HG03575 (cell line): Measurements from ENCODE around the gene LRP4.
"Not testable (repeated sequence)": the region's sequence is repeated elsewhere in the genome, so short reads cannot be mapped to it uniquely, and the experiment has no call there.

Source experiments
- ATAC-seq: cut with Tn5 transposase; IDR thresholded peaks from one replicate; pipeline ENCODE4 v1.9.1; 2021; ENCODE audit not compliant: unreplicated experiment, insufficient number of reproducible peaks, low FRiP score; ENCODE audit errors: extremely low read depth

LRP4 gene

DNA sequence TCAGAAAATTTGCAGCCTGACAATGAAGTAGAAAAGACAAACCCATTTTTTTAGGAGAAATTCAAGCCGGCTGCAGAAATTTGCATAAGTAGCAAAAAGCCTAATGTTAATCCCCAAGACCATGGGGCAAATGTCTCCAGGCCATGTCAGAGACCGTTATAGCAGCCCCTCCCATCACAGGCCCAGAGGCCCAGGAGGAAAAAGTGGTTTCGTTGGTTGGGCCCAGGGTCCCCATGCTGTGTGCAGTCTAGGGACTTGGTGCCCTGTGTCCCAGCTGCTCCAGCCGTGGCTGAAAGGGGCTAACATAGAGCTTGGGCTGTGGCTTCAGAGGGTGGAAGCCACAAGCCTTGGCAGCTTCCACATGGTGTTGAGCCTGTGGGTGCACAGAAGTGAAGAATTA lies 9.6 kb upstream of the LRP4 start:
- not testable (repeated sequence) for ATAC-seq

DNA sequence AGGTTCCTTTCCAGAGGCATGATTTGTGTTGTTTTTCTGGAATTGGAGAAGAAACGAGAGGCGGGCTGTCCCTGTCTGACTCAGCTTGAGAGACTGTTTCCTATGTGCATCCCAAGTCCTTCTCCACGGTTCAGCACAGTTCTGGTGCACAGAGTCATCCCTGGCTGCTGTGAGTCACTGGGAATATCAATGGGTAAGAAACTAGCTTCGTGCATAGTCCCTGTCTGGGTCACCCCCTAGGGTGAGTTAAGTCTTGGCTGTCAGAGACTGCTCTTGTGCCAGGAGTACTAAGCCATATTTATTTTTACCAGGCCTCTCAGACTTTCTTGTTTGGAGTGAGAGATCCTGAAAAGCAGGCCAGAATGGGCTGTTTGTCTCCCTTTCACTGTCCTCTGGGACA lies 2.4 kb upstream of the LRP4 start:
- ATAC-seq, result no peak

DNA sequence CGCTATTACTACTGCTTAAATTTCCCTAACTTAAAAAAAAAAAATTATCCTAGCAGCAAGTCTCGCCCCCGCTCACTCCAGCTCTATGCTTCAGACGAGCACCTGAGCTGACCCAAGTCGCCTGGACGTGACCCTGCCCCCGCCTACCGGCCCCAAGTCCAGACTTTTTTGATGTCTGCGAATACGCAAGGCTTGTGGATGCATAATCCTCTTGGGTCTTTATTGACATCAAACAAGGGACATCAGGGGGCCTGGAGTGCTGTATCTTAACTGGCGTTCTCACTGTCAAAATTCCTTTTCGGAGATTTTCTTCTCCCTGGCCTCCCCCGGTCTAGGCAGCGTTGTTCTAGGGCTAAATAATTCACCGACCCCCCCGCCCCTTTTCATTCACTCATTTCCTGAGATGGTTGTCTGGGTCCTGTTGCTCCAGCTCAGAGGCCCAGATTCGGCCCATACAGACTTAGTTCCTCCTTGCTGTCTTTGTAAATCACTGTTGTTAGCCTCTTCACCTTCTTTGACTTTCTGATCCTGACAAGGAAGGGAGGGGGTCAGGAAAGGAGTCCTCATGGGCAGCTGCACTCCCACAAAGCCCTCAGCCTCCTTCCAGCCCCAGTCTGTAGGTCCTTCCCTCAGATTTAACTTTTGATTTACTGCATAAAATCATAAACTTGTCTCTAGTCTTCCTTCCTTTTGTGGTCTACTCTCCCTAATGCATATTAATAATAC lies 601 bp upstream of the LRP4 start:
- ATAC-seq, result no peak

DNA sequence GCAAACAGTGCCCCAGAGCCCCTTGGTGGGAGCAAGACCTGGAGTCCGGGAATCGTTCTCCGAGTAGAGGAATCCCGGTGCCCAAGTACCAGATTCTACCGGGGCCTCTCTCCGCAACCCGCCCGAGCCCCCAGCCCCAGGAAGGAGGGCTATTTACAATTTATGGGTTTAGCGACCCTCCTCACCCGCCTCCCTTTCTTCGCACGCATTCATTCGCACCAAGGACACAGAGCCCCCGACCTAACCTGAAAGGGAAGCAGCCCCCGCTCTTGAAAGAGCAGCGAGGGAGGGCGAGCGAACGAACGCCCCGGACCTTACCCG lies 628 bp downstream of the LRP4 start:
- no peak for ATAC-seq

DNA sequence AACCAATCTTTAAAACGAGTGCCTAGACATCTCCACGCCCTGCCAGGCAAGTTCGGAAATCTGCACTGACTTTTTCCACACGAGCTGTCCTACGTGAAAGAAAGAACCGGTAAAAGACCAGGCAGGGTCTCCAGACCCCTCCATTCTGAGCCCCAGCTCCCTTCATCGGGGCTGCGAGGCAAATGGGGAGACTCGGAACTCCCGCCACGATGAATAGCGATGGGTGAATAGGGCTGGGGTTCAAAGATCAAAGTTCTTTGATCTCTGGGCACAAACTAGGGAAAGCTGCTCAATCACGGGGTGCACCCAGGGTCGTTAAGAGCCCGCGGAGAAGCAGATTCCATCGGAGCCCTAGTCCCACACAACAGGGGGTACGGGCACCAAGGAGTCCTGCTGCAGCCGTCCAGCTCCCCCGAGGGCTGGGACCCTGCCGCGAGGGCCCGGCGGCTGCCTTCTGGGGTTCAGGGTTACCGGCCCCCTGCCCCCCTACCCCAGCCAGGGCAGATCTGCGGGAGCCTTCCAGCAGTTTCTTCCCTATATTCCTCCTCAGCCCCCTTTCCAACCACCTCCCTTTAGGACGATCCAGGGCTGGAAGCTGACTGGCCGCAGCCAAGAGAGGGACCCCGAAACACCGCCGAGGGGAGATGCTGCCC lies 1.1 kb downstream of the LRP4 start:
- ATAC-seq, result no peak

DNA sequence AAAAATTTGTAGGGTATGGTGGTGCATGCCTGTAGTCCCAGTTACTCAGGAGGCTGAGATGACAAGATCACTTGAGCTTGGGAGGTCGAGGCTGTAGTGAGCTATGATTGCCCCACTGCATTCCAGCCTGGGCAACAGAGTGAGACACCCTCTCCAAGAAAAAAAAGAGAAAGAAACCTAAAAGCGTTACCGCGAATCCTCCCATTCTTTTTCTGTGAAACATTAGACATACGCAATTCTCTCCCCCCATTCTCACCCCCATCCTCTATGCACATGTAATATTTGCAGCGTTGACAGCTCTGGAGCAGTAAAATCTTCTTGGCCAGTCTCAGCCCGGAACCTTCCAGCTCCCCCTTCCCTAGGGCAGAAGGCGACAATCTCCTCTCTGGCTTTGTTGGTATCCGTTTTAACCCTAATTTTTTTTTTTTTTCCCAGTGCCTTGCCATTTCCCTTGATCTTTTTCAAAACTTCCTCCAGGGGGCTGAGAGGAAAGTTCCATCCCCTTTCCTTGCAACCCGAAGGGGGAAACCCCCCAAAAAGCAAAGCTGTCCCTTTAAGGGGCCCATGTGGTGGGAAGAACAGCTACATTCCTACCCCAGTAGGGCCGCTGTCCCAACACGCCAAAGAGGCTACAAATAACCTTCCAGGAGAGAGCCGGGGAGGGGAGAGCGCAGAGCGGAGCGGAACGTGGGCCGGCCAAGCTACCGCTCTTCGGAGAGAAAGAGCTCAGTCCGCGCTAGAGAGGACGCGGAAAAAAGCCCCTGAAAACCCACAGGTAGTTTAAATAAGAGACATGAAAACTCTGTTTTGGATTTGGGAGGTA lies 1.9 kb downstream of the LRP4 start:
- ATAC-seq, result no peak

DNA sequence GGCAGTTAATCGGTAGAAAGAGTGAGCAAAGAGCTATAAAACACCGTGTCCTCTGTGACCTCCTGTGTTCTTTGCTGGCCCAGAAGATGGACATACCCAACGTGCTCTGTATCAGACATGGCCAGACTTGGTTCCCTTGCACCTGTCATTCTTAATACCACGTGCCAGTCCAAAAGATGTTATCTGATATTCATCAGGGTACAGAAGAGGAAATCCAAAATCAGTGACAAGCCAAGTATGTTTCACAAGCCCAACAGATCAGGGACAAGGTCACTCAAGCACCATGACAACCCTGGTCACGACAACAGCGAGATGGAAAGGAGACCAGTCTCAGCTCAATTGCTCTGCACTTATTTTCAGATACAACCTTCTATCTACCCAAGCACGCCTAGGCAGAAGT lies 3.4 kb downstream of the LRP4 start:
- ATAC-seq, result no peak

DNA sequence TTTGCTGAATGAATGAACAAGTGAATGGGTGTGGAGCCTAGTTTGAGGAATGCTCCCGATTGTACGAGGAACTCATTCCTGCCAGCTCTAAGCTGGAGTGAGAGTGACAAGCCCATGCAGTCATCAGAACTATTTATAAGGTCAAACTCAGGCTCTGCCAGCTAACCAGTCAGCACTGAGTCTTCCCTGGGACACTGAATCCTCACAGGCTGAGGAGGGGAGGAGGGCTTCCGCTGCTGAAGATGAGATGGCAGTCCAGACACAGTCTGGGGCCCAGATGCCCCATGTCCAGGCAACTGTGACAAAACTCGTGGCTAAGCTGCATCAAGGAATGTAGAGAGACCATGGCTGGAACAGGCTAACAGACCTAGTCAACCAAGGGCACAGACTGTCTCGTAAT lies 4.0 kb downstream of the LRP4 start:
- ATAC-seq, result no peak

DNA sequence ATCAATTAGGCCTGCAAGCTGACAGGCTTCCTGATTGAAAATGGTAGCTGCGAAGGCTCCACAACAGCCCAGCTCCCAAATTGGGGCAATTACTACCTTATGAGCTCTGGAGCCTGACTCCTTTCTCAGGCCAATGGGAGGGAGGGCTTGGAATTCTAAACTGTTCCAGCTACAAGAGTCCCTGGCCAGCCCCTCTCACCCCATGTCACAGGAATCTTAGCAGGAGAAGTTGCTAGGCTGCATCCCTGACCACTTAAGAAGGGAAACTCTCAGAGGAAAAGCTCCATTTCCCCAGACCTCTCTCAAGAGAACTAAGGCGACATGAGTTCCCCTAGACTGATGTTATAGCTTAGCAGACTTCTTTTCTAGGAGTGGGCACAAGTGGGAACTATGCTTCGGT lies 4.9 kb downstream of the LRP4 start:
- no peak for ATAC-seq

DNA sequence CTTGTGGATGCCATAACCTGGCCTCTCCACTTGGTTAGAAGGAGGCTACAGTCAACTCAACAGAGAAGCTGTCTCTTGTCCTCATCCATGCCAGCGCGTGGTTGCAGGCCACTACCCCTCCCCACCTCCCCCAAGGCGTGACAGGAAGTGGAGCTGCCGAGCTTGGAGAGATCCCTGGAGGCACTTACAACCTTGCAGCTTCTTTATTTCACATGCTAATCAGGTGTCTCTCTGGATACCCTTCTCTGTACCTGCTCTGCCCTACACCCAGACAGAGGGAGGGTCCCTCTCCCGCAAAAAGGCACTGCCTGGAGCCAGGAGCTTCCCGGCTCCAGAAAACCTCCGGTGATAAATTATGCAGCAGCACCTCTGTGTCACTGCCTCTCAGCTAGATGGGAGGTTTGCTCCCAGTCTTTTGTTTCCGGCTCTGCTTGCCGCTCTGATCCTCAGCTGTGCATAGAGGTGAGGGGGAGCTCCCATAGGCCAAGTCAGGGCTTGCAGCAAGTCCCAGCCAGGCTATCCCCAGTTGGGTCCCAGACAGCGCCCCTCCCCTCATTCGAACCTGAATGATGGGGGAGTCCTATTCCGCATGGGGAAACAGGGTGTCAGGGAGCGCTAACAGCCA lies 5.7 kb downstream of the LRP4 start:
- ATAC-seq, result no peak

DNA sequence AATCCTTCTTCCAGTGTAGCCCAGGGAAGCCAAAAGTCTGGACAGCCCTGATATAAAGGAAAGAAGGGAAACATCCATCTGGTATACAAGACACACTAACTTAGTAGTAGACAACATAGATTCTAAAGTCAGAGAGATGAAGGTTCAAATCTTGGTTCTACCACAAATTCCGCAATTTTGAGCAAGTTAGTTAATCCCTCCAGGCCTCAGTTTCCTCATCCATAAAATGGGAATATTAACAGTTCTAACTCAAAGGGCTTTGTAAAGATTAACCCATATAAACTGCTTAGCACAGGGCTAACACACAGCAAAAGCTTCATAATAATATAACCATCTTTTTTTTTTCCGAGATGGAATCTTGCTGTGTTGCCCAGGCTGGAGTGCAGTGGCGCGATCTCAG lies 10.7 kb downstream of the LRP4 start:
- ATAC-seq, result no peak

DNA sequence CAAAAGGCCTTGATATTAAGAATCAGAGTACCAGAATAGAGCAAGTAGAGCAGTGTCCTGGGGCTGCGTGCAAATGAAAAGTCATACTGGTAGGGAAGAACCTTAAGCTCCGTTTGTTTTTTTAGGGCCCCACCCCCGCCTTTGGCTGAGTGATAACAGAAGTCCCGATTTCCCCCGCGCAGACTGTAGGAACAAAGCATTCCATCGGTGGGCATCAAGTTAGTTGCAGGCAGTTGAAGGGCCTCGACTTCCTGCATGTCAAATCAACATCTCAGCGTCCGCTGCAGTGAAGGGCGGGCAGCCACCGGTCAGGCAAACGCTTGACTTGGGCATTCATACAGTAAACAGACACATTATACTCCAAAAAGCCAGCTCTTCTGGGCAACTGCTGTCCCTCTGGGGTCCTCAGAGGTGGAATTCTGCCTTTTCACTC lies 11.7 kb downstream of the LRP4 start:
- no peak for ATAC-seq

DNA sequence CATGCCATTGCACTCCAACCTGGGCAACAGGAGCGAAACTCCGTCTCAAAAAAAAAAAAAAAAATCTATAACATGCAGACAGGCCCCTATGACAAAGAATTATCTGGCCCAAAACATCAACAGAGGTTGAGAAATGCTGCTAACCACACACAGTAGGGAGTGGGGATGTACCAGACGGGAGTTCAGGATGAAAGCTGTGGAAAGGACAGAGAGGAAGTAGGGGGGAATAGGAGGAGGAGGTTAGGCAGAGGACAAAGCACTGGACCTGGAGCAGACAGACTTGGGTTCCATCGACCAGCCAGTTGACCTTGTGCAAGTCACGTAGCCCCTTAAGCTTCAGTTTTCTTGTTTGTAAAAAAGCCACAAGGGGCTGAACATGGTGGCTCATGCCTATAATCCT lies 12.5 kb downstream of the LRP4 start:
- ATAC-seq, result no peak

DNA sequence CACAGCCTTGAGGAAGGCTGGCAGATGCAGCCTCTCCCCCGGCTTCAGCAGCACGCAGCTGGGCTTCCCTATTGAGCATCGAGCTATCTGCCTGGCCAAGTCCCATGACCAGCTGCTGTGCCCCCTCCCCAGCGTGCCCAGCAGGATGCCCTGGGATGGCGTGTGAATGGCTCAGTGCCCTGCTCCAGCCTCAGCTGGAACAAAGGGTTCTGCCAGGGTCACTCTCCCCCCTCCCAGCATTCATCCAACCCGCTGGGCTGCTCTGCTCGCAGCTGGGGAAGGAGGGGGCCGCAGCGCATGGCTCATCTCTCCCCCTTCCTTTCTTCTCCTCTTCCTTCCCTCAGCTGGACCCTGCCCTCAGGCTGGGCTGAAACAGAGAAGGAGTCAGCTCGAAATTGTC lies 14.5 kb downstream of the LRP4 start:
- ATAC-seq, result no peak

DNA sequence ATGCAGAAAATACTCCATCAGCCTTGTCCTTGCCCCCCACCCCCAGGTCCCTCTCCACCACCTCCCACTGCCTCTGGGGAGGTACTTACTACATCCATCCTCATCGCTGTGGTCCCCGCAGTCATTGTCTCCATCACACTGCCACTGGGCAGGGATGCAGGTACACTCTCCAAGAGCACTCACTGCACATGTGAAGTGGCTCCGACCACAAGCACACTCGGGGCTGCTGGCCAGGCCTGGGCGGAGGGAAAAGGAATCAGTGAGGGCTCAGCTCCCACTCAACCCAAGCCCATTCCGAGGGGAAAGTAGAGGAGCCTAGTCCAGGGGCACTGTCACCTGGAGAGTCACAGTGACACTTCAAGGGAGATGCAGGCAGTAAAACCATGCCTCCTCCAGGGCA lies 15.7 kb downstream of the LRP4 start:
- no peak for ATAC-seq

DNA sequence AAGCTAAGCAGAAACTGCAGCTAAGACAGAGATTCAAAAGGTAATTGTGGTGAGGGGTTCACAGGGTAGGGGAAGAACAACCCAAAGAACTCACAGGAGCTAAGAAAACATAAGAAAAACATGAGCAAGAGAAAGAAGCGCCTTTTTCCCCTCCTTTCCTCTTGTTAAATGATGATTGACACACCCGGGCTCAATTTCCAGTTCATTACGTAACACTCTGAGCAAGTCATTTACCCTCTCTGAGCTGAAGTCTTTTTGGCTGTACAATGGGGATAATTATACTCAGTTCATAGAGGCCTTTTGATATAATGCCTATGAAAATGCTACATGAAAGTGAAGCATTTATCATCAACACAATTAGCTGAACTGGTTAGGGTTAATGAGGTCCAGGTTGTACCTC lies 17.2 kb downstream of the LRP4 start:
- no peak for ATAC-seq

DNA sequence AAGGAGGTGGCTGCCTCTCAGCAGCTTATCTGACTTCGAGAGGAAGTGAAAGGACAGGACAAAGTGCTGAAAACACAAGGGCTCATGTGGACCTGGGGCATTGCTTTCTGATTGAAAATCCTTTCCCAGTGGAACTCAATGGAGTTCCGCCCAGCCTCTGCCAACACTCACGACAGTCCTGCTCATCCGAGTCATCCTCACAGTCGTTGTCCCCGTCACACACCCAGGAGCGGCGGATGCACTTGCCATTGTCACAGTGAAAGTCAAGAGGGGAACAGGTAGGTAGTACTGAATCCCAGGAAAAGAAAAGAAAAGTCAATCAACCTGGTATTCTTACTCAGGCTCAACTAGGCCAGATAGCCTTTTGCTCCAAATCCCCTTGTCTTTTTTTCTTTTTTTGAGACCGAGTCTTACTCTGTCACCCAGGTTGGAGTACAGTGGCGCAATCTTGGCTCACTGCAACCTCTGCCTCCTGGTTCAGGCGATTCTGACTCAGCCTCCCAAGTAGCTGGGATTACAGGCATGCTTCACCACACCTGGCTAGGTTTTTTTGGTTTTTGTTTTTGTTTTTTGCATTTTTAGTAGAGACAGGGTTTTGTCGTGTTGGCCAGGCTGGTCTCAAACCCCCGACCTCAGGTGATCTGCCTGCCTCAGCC lies 18.1 kb downstream of the LRP4 start:
- no peak for ATAC-seq

DNA sequence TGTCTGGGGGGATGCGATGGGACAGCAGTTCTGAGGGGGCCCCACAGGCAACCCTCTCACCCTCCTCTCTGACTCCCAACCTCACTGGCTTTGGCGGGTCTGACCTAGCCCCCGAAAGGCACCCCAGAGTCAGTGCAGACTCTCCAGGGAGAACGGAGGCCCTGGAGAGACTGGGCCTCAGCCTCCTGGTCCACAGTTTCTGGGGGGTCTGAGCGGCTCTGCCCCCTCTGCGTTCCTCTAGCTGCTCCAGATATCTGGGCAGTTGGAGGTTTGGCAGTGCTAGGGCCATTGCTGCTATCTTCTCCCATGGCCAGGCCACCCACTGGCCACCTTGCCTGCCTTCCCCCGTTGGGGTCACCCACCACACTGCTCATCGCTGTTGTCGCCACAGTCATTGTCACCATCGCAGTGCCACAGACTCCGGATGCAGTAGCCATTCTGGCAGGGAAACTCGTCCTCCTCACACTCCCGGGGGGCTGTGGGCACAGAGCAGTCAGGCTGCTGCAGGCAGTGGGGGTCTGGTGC lies 18.8 kb downstream of the LRP4 start:
- no peak for ATAC-seq

DNA sequence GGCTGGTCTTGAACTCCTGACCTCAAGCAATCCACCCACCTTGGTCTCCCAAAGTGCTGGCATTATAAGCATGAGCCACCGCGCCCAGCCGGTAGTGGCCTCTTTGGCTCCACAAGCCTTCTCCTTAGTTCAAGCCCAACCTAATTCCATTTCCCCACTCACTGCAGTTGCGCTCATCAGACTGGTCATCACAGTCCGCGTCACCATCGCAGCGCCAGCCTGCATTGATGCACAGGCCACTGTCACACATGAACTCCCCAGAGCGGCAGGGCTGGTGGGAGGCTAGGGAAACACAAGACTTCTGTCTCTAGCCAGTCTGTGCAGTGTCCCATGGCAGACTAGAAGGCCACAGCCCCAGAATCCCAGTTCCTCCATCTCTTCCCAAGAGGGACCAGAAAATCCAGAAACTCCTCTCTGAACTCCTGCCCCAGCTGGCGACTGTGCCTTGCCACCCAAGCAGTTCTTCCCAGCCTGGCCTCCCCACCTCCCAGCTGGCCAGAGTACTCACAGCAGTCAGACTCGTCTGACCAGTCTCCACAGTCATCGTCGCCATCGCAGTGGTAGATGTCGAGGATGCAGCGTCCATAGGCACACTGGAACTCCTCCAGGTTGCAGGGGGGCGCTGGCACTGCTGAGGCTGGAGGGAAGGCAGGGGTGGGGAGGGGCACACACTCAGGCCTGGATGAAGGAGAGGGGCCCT lies 19.8 kb downstream of the LRP4 start:
- ATAC-seq, result no peak
